ENCODE measurements around the gene EIPR1.

DNA sequence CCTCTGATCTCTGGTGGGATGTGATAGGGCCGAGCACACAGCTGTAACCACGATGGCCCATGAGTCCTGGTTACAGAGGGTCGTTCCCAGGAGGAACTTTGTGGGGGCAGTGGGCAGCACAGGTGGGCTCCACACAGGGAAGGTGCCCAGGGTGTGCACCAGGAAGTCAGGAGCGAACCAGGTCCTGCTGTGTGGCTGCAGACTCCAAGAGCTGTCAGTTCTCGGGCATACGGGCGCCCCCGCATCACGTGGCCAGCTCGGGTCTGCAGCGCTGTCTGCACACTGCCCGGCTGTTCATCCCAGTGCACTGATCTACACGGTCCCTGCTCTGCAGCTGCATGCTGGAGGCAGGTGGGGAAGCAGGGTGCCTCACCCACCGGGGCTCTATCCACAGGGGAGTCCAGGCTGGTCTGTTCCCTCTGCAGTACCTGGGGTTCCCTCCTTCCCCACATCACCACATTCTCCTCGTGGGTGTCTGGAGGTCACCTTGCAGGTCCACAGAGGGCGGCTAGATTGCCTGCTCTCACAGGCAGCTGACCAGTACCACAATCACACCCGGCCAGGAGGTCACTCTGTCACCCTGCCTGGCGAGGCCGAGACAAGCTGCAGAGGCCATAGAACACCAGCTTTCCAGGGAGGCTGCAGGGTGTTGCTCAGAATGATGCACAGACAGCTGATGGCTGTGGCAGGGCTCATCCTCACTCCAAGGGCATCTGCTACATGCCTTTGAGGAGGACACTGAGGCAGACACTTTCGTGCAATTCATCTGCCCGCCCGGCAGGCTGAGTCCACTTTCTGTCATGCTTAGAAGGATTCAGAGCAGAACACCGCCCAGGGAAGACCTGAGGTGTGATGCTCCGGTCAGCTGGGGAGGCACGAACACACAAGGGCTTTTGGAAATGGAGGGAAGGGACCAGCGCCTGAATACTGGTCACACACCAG lies 202.7 kb downstream of the EIPR1 start:
- TF ChIP-seq, protein P1, sequence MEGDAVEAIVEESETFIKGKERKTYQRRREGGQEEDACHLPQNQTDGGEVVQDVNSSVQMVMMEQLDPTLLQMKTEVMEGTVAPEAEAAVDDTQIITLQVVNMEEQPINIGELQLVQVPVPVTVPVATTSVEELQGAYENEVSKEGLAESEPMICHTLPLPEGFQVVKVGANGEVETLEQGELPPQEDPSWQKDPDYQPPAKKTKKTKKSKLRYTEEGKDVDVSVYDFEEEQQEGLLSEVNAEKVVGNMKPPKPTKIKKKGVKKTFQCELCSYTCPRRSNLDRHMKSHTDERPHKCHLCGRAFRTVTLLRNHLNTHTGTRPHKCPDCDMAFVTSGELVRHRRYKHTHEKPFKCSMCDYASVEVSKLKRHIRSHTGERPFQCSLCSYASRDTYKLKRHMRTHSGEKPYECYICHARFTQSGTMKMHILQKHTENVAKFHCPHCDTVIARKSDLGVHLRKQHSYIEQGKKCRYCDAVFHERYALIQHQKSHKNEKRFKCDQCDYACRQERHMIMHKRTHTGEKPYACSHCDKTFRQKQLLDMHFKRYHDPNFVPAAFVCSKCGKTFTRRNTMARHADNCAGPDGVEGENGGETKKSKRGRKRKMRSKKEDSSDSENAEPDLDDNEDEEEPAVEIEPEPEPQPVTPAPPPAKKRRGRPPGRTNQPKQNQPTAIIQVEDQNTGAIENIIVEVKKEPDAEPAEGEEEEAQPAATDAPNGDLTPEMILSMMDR (IDR thresholded peaks at IDR 0.05; ENCODE audit: insufficient read depth, low read depth, low read length): no peak
- no peak for TF ChIP-seq EZH2 (IDR thresholded peaks at IDR 0.05; ENCODE audit: insufficient read depth, low read length)
